ENCODE data around the gene CPA4.

The CPA4 gene

DNA sequence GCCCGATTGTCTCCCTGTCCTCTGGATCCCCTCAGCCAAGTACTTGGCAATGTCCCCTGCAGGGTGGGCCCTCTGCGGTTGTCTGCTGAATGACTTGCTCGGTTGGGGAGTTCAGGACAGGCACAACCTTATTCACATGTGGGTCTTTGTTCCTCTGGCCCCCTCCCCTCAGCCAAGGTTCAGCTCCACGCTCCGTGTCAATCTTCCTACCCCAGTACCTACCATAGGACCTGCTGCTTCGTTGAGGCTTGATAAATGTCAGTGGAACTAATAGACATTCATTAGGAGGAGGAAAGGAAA lies 58.8 kb downstream of the CPA4 start:
- TF ChIP-seq, protein P1, sequence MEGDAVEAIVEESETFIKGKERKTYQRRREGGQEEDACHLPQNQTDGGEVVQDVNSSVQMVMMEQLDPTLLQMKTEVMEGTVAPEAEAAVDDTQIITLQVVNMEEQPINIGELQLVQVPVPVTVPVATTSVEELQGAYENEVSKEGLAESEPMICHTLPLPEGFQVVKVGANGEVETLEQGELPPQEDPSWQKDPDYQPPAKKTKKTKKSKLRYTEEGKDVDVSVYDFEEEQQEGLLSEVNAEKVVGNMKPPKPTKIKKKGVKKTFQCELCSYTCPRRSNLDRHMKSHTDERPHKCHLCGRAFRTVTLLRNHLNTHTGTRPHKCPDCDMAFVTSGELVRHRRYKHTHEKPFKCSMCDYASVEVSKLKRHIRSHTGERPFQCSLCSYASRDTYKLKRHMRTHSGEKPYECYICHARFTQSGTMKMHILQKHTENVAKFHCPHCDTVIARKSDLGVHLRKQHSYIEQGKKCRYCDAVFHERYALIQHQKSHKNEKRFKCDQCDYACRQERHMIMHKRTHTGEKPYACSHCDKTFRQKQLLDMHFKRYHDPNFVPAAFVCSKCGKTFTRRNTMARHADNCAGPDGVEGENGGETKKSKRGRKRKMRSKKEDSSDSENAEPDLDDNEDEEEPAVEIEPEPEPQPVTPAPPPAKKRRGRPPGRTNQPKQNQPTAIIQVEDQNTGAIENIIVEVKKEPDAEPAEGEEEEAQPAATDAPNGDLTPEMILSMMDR (IDR thresholded peaks at IDR 0.05; ENCODE audit: borderline replicate concordance, insufficient read depth, low read depth, low read length): no peak
- no peak overlapping the region for H3K4me3 ChIP-seq (ENCODE audit: low read depth, low read length)

DNA sequence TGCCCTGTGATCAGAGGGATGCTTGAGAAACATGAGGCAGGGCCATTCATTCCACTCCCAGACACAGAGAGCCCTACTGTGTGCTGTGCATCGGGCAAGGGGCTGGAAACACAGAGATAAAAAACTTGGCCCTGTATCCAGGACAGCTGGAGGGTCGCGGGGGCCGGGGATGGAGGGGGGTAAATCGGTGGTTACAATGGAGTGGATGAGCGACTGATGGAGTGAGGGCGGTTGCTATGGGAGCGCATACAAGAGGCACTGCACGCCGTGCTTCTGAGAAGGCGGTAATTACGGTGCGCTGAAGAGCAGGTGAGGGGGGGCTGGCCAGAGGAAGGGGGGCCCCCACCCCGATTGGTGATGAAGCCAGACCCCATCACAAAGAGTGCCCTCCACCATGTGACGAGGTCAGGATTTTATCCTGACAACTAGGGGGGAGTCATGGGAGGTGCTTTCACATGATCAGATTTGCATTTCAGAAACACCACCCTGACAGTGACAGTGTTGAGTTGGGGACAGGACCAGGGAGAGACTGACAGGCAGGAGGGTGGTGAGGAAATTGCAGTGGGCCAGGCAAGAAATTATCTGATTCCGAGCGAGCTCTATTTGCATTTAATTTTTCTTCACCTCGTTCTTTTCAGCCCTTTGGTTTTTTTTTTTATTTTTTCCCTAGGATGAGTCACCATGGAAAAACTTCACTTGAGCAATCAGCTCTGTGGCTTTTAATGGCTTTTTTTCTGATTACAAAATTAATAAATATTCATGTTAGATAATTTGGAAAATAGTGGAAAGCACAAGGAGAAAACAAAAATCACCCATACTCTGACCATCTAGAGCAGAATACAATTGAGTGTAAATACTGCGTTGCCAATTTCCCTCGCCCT lies 59.5 kb downstream of the CPA4 start:
- H3K4me3 ChIP-seq (ENCODE audit: low read depth, low read length): no peak overlapping the region
- TF ChIP-seq, protein P1 (IDR thresholded peaks at IDR 0.05; ENCODE audit: borderline replicate concordance, insufficient read depth, low read depth, low read length): no peak

DNA sequence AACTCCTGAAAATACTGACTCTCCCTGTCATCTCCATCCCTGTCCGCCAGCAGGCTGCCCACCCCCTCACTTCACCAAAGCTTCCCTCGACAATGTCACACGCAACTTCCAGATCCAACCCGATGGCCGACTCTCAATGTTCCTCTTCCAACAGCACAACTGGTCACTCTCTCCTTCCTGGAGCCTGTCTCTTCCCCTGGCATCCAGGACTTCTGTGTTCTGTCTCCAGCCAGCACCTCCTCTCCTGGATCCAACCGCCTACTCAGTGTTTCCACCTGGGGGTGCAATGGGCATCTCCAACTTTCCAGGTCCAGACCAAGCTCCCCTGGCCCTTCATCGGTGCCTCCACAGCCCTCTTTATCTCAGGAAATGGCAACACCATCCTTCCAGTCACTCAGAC lies 60.2 kb downstream of the CPA4 start:
- TF ChIP-seq, protein P1 (IDR thresholded peaks at IDR 0.05; ENCODE audit: borderline replicate concordance, insufficient read depth, low read depth, low read length): no peak

DNA sequence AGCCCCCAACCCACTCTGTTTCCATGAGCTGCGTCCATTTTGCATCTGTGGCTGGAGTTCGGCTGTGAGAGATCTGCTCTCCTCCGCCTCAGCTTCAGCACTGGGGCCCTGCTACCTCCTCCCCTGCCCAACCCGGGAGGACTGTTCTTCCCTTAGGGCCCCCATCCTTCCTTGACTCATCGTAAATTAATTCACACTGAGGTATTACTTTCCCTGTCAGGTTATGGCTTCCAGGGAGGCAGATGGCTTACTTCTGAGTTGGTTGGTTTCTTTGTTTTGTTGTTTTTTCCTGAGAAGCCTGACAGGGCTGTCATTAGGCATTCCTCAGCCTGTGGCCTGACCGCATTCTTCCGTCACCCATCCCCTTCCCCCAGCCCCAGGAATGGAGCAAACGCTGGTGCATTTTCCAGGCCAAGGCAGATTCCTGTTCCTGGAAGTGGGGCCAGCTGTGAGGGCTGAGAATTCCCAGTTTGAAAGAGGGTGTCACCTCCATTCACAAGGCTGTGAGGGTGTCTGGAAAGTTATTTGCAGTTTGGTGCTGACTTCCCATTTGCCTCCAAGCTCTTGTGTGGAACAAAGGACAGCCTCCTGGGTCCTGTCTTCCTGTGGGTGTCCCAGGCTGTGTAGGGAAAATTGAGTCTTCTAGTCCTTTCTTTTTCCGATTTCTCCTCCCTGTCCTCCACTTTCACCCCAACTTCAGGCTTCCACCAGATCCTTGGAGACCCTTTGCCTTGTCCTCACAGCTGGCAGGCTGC lies 63.3 kb downstream of the CPA4 start:
- H3K4me3 ChIP-seq (ENCODE audit: low read depth, low read length): no peak overlapping the region
- TF ChIP-seq, protein P1 (IDR thresholded peaks at IDR 0.05; ENCODE audit: borderline replicate concordance, insufficient read depth, low read depth, low read length): no peak

More for the DNA sequence above, 60.2 kb downstream of the CPA4 start:
- no peak overlapping the region for H3K4me3 ChIP-seq (ENCODE audit: low read depth, low read length)

DNA sequence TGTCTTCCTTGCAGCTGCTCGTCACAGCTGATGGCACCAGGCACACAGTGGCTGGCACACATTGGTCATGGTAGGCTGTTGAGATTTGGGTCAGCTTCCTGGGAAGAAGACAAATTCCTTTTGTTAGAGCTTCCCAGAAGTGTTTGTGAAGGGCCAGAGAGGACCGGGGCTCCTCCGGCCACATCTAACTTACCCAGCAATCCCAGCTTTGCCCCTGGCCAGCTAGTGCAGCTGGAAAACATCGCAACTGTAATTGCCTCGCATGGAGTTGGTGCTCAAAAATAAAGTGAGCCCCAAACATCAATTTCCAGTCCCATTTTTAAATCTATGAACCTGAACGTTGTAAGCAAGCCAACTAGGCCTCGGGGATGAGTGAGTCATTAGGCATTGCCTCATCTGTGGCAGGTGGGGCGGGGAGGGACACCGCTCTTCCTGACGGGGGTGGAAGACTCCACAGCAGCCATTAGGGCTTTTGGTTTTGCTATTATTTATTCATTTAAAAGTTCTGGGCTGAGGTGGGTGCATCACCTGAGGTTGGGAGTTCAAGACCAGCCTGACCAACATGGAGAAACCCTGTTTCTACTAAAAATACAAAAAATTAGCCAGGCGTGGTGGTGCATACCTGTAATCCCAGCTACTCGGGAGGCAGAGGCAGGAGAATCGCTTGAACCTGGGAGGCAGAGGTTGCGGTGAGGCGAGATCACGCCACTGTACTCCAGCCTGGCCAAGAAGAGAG lies 64.1 kb downstream of the CPA4 start:
- no peak overlapping the region for H3K4me3 ChIP-seq (ENCODE audit: low read depth, low read length)
- TF ChIP-seq, protein P1 (IDR thresholded peaks at IDR 0.05; ENCODE audit: borderline replicate concordance, insufficient read depth, low read depth, low read length): no peak

DNA sequence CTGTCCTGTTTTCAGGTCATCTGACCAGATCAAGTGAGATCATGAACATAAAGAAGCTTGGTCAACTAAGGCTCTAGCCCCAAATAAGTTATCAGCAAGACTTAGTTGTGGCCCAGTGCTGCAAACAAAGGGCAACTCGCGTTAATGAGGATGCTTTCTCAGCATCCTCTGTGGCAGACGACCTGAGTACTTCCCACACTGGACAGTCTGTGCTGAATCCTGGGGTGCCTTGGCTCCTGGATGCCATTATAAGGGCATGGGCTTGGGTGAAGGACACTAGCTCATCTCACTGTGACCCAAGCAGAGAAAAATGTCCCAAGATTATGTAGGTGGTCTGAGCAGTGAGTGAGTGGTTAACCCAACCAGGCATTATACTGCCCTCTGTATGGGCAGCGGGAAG lies 65.5 kb downstream of the CPA4 start:
- TF ChIP-seq, protein P1 (IDR thresholded peaks at IDR 0.05; ENCODE audit: borderline replicate concordance, insufficient read depth, low read depth, low read length): no peak
- H3K4me3 ChIP-seq (ENCODE audit: low read depth, low read length): no peak overlapping the region

Measured in GM12875 (cell line).